ENCODE results near the gene SOX6. TPM values are rescaled to one million over a fixed set of nuclear protein-coding genes. Genes with fewer than 3 reads are reported as not detected.

The SOX6 gene
- total RNA-seq, 2 donors from 2014 or later: 3.1 to 15.5 TPM

DNA sequence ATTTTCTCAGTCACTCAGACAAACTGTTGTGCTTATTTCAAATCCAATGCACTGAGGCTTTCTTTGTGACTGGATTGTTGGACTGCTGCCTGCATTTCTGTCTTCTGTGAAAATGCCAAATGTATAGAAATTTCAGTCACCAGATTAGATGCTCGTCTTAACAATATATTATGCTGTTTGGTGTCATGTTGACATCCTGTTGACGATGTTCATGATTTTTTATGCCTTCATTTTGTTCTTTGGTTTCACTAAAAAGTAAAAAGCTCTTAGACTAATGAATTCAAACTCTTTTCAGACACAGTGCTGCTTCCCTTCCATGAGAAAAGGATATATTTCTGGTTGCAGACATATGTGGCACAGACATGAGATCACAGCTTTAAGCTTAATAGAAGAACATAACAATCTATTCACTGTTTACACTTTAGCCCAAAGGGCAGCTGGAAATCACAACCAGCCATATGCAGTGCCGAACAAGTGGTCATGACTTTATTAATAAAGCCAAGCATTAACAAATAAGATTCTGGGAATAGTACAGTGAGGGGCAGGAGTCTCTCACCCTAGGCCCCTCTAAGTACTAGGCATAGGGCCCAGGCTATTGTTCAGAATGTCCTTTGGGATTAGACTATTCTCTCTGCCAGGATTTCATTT, 9.4 kb upstream of the SOX6 start:
- Histone ChIP-seq H3K36me3 (no peaks in the 10 kb centered on the region), H3K9me3 (no peaks in the 10 kb centered on the region), H3K27ac (no peak overlapping the region), H3K27me3 (replicated peaks; ENCODE audit: insufficient read depth) (no peaks in the 10 kb centered on the region), H3K4me3 (no peak overlapping the region), H3K4me1 (replicated peaks) (no peaks in the 10 kb centered on the region)
- DNase-seq (ENCODE audit: low spot score): no peak
- WGBS: 74% methylated on average over 3 of the region's 3 CpGs
- intact Hi-C loops (cut with DNase I): no loop called here
- TF ChIP-seq, protein P1, sequence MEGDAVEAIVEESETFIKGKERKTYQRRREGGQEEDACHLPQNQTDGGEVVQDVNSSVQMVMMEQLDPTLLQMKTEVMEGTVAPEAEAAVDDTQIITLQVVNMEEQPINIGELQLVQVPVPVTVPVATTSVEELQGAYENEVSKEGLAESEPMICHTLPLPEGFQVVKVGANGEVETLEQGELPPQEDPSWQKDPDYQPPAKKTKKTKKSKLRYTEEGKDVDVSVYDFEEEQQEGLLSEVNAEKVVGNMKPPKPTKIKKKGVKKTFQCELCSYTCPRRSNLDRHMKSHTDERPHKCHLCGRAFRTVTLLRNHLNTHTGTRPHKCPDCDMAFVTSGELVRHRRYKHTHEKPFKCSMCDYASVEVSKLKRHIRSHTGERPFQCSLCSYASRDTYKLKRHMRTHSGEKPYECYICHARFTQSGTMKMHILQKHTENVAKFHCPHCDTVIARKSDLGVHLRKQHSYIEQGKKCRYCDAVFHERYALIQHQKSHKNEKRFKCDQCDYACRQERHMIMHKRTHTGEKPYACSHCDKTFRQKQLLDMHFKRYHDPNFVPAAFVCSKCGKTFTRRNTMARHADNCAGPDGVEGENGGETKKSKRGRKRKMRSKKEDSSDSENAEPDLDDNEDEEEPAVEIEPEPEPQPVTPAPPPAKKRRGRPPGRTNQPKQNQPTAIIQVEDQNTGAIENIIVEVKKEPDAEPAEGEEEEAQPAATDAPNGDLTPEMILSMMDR (IDR thresholded peaks at IDR 0.05): no peak
- no peak for TF ChIP-seq POLR2AphosphoS5 (IDR thresholded peaks at IDR 0.05)
- TF ChIP-seq POLR2A (IDR thresholded peaks at IDR 0.05): no peak

DNA sequence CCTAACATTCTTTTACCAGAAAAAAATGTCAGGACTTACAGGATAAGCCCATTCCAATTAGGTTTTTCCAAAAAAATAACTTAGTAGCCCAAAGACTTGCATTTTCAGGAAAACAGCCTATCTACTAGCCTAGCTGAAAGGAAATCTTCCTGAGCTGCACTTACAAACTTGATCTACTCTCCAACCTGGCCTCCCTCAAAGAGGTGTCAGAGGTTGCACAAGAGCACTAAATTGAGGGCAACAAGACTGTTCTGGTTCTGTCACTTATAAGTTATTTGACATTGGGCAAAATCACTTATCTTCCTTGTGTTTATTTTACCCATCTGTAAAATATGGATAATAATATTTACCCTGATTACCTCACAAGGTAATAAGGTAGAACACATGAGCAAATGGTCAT, 7.9 kb upstream of the SOX6 start:
- no peaks in the 10 kb centered on the region for H3K36me3 ChIP-seq
- intact Hi-C loops (cut with DNase I): no loop called here
- no peaks in the 10 kb centered on the region for H3K9me3 ChIP-seq
- no peak for DNase-seq (ENCODE audit: low spot score)
- H3K4me1 ChIP-seq (replicated peaks): no peaks in the 10 kb centered on the region
- H3K27ac ChIP-seq: no peak overlapping the region
- no peak overlapping the region for H3K4me3 ChIP-seq
- H3K27me3 ChIP-seq (replicated peaks; ENCODE audit: insufficient read depth): no peaks in the 10 kb centered on the region
- TF ChIP-seq POLR2A (IDR thresholded peaks at IDR 0.05) (no peak), POLR2AphosphoS5 (IDR thresholded peaks at IDR 0.05) (no peak)
- TF ChIP-seq, protein P1 (IDR thresholded peaks at IDR 0.05): no peak

DNA sequence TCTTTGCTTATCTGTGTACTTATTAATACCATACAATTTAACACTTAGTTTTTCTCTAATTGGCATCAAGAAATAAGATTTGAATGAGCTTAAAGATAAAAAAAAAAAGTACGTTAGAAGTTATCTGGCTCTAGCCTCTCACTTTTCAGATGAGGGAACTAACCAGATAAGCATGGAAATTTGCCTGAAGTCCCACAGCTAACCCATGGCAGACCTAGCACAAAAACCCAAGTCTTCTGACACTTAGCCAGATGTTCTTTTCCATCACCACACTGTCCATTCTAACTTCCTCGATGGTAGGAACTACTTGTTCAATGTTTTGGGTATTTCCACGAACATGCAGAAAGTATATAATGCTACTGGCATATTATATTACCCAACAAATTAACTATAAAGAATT, 7.4 kb upstream of the SOX6 start:
- no peaks in the 10 kb centered on the region for H3K36me3 ChIP-seq
- intact Hi-C loops (cut with DNase I): no loop called here
- H3K9me3 ChIP-seq: no peaks in the 10 kb centered on the region
- H3K4me1 ChIP-seq (replicated peaks): no peaks in the 10 kb centered on the region
- TF ChIP-seq, protein P1 (IDR thresholded peaks at IDR 0.05): no peak
- TF ChIP-seq POLR2AphosphoS5 (IDR thresholded peaks at IDR 0.05) (no peak), POLR2A (IDR thresholded peaks at IDR 0.05) (no peak)
- H3K27me3 ChIP-seq (replicated peaks; ENCODE audit: insufficient read depth): no peaks in the 10 kb centered on the region
- no peak overlapping the region for H3K4me3 ChIP-seq
- no peak for DNase-seq (ENCODE audit: low spot score)
- 84% methylated on average over 3 of the region's 3 CpGs for WGBS
- H3K27ac ChIP-seq: no peak overlapping the region

DNA sequence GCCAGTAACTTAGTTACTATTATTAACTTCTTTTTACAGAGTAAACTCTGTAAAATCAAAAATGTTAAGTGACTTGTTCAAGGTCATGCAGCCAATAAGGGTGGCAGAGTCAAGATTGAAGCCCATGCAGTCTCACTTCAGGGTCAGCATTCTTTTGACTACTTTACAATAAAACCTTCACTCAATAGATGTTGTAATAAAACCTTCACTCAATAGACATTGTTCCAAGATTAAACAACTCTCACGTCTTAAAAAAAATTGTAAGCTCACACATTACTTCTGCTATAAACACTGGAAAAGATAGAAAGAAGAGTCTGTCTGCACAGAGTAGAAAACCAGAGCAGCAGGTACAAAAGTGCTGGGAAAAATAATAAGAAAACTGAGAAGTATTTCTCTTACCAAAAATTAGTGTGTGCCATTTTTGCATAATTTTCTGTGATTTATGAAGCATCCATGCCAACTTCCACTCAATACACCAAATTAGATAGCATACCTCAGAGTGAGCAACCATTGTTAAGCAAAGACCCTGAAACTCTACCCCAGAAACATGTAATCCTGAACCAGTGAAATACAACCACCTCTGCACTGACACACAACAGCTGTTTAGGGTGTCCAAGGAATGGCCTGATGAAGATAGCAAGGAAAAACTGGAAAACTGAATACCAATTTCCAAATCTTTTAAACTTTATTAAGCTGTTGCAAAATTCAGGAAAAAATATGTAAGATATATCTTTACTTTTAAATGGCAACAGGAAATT, 4.9 kb upstream of the SOX6 start:
- Histone ChIP-seq H3K4me3 (no peak overlapping the region), H3K27ac (no peak overlapping the region), H3K27me3 (replicated peaks; ENCODE audit: insufficient read depth) (no peaks in the 10 kb centered on the region), H3K9me3 (no peaks in the 10 kb centered on the region), H3K36me3 (no peaks in the 10 kb centered on the region), H3K4me1 (replicated peaks) (no peaks in the 10 kb centered on the region)
- TF ChIP-seq, protein P1 (IDR thresholded peaks at IDR 0.05): no peak
- no peak for TF ChIP-seq POLR2AphosphoS5 (IDR thresholded peaks at IDR 0.05)
- TF ChIP-seq POLR2A (IDR thresholded peaks at IDR 0.05): no peak
- intact Hi-C loops (cut with DNase I): no loop called here
- DNase-seq (ENCODE audit: low spot score): no peak
- WGBS: 17% methylated on average over 1 of the region's 1 CpG

DNA sequence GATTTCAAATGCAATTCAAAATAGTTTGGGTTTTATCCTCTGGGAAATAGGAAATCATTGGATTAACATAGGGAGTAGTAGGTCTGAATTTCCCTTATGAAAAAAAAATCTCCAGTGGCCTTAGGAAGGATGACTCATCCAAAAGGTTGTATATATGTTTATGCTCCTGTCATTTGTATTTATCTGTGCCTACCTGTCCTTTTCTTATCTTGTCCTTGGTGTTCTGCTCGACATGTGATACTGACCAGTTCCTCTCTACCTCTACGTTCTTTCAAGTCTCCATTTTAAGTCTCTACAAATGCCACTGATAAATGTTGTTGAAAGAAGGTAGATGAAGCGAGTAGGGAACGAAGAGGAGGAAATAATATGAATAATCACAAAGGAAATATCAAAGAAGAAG, 3.0 kb upstream of the SOX6 start:
- DNase-seq (ENCODE audit: low spot score): no peak
- 87% methylated on average over 4 of the region's 4 CpGs for WGBS
- H3K27ac ChIP-seq: no peak overlapping the region
- H3K4me1 ChIP-seq (replicated peaks): no peaks in the 10 kb centered on the region
- H3K27me3 ChIP-seq (replicated peaks; ENCODE audit: insufficient read depth): no peaks in the 10 kb centered on the region
- no peaks in the 10 kb centered on the region for H3K36me3 ChIP-seq
- intact Hi-C loops (cut with DNase I): no loop called here
- H3K9me3 ChIP-seq: no peaks in the 10 kb centered on the region
- no peak overlapping the region for H3K4me3 ChIP-seq
- no peak for TF ChIP-seq POLR2A (IDR thresholded peaks at IDR 0.05)
- TF ChIP-seq, protein P1 (IDR thresholded peaks at IDR 0.05): no peak
- no peak for TF ChIP-seq POLR2AphosphoS5 (IDR thresholded peaks at IDR 0.05)

Data from prostate gland (tissue), 2 donors.